GM18858 (cell line): ENCODE measurements around the gene COX5B.
"Not testable (repeated sequence)": the region's sequence is repeated elsewhere in the genome, so short reads cannot be mapped to it uniquely, and the experiment has no call there.

ENCODE experiments used
- ATAC-seq: cut with Tn5 transposase; IDR thresholded peaks from one replicate; pipeline ENCODE4 v1.9.1; 2021; ENCODE audit not compliant: unreplicated experiment

Gene COX5B

GRCh38 chr2:97645695-97646629 is at the start of gene COX5B:
COX5B (plus strand) TSS chr2:97646062; CDS start chr2:97646087, 25 bp downstream.
- peak; percentile 86 for ATAC-seq

- ATAC-seq = not testable (repeated sequence)
Observed at GRCh38 chr2:97596180-97596579, 49.7 kb upstream of the COX5B start.

- ATAC-seq = not testable (repeated sequence)
Observed at GRCh38 chr2:97601537-97601936, 44.3 kb upstream of the COX5B start.

GRCh38 chr2:97605109-97605508 is 40.8 kb upstream of the COX5B start:
- not testable (repeated sequence) for ATAC-seq

- ATAC-seq = not testable (repeated sequence)
Observed at GRCh38 chr2:97605524-97606339, 40.1 kb upstream of the COX5B start.

- ATAC-seq = not testable (repeated sequence)
Observed at GRCh38 chr2:97608745-97609144, 37.1 kb upstream of the COX5B start.

GRCh38 chr2:97611895-97612294 is 34.0 kb upstream of the COX5B start:
- ATAC-seq = not testable (repeated sequence)

- ATAC-seq = not testable (repeated sequence)
Observed at GRCh38 chr2:97615746-97616145, 30.1 kb upstream of the COX5B start.

- no peak for ATAC-seq
Observed at GRCh38 chr2:97617911-97618310, 28.0 kb upstream of the COX5B start.

GRCh38 chr2:97618939-97619827 is 26.7 kb upstream of the COX5B start:
- not testable (repeated sequence) for ATAC-seq

GRCh38 chr2:97620492-97620891 is 25.4 kb upstream of the COX5B start:
- ATAC-seq = not testable (repeated sequence)

- ATAC-seq = not testable (repeated sequence)
Observed at GRCh38 chr2:97622976-97623375, 22.9 kb upstream of the COX5B start.

GRCh38 chr2:97625354-97626048 is 20.4 kb upstream of the COX5B start:
- not testable (repeated sequence) for ATAC-seq

- not testable (repeated sequence) for ATAC-seq
Observed at GRCh38 chr2:97626049-97626430, 19.8 kb upstream of the COX5B start.

- no peak for ATAC-seq
Observed at GRCh38 chr2:97644023-97644717, 1.7 kb upstream of the COX5B start.

GRCh38 chr2:97645112-97645694 is 659 bp upstream of the COX5B start:
- peak; percentile 17 for ATAC-seq

GRCh38 chr2:97646977-97647376 is 1.1 kb downstream of the COX5B start:
- no peak for ATAC-seq

- ATAC-seq = no peak
Observed at GRCh38 chr2:97651114-97651513, 5.3 kb downstream of the COX5B start.

GRCh38 chr2:97653473-97653872 is 7.6 kb downstream of the COX5B start:
- no peak for ATAC-seq
